Karpas-422 (cell line): ENCODE data around the gene NRP2. TPM values are rescaled to one million over a fixed set of nuclear protein-coding genes. Genes with fewer than 3 reads are reported as not detected.

Experiments
- DNase-seq: peaks from one replicate; pipeline ENCODE4 v3.0.0-alpha.2; 2015
- H2AFZ ChIP-seq: fragments of 200-600 bp; sonication (generic); 2 replicates; pipeline ENCODE4 v1.6.1; 2014; ENCODE audit warnings: antibody characterized with exemption, low read length, mixed read lengths
- H3K27ac ChIP-seq: fragments of 200-600 bp; sonication (generic); 2 replicates; pipeline ENCODE4 v1.5.1; 2014; ENCODE audit warnings: mild to moderate bottlenecking, low read length, moderate library complexity
- H3K27me3 ChIP-seq: fragments of 200-600 bp; sonication (generic); 2 replicates; pipeline ENCODE4 v1.6.1; 2014; ENCODE audit warnings: low read length, mixed read lengths
- H3K36me3 ChIP-seq: fragments of 200-600 bp; sonication (generic); 2 replicates; pipeline ENCODE4 v1.6.1; 2014; ENCODE audit warnings: low read length, mixed read lengths; ENCODE audit not compliant: insufficient read depth
- H3K4me1 ChIP-seq: fragments of 200-600 bp; sonication (generic); 2 replicates; pipeline ENCODE4 v1.6.1; 2014; ENCODE audit warnings: mild to moderate bottlenecking, low read length, mixed read lengths
- H3K4me2 ChIP-seq: fragments of 200-600 bp; sonication (generic); 2 replicates; pipeline ENCODE4 v1.6.1; 2014; ENCODE audit warnings: low read length, low read depth, mild to moderate bottlenecking; ENCODE audit not compliant: poor library complexity, severe bottlenecking
- H3K4me3 ChIP-seq: fragments of 200-600 bp; sonication (generic); 2 replicates; pipeline ENCODE4 v1.5.1; 2014; ENCODE audit warnings: mild to moderate bottlenecking, antibody characterized with exemption, low read length, mixed read lengths
- H3K79me2 ChIP-seq: fragments of 200-600 bp; sonication (generic); 2 replicates; pipeline ENCODE4 v1.6.1; 2014; ENCODE audit warnings: mild to moderate bottlenecking, low read length, mixed read lengths
- H3K9ac ChIP-seq: fragments of 200-600 bp; sonication (generic); 2 replicates; pipeline ENCODE4 v1.6.0; 2014; ENCODE audit warnings: low read length
- H3K9me2 ChIP-seq: fragments of 200-600 bp; sonication (generic), shearing (Covaris generic); replicated peaks from 2 replicates; pipeline ENCODE4 v1.6.0; 2014; ENCODE audit warnings: mild to moderate bottlenecking, low read length, moderate library complexity; ENCODE audit not compliant: insufficient read depth
- H3K9me3 ChIP-seq: fragments of 300-700, 200-600 bp; sonication (generic); 2 replicates; pipeline ENCODE4 v1.6.1; 2014; ENCODE audit warnings: low read length, mixed read lengths
- H4K20me1 ChIP-seq: fragments of 200-600 bp; sonication (generic); 2 replicates; pipeline ENCODE4 v1.6.1; 2014; ENCODE audit warnings: mild to moderate bottlenecking, antibody characterized with exemption, low read length, low read depth; ENCODE audit not compliant: insufficient read depth
- total RNA-seq: library from RNA; depleted of rRNA; stranded (reverse); fragments of >200 nt; shearing (Covaris generic); gene quantifications from 2 replicates; pipeline ENCODE4 v1.2.3, GENCODE V29; 2014; ENCODE audit warnings: low replicate concordance

The NRP2 gene
- total RNA-seq, 1 experiment from 2014 or later, result 4.4 TPM

- DNase-seq, result no peak
- Histone ChIP-seq H3K9ac (no peak overlapping the region), H3K79me2 (no peaks in the 10 kb centered on the region), H3K36me3 (no peaks in the 10 kb centered on the region), H3K27me3 (no peaks in the 10 kb centered on the region), H3K4me1 (peaks cover 4% of the 10 kb centered on the region; the same call in 1 of the 2 replicates), H4K20me1 (no peaks in the 10 kb centered on the region), H2AFZ (no peak overlapping the region), H3K27ac (no peak overlapping the region), H3K4me3 (no peak overlapping the region), H3K9me2 (no peaks in the 10 kb centered on the region), H3K9me3 (no peaks in the 10 kb centered on the region), H3K4me2 (no peak overlapping the region)
These were observed 49.3 kb downstream of the NRP2 start for GRCh38 chr2:205731583-205731981.

DNA sequence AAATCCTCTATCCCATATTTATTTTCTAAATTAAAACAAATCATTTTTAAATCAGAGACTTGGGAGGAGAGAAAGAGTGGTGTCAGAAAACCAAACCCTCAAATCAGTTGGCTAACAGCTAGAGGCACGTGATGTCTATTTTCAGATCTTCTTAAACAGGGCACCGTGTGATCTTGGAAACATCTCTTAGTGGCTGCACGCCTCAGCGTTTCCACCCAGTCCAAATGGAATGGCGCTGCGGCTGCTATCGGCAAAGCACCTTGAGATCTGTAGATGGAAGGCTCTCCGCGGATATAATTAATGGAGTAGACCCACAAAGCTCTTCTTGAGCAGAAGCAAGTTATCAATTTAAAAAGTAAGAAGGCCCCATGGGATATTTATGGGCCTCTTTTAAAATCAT is 50.0 kb downstream of the NRP2 start:
- H3K4me3 ChIP-seq, result no peak overlapping the region
- H3K36me3 ChIP-seq, result no peaks in the 10 kb centered on the region
- DNase-seq, result no peak
- H3K79me2 ChIP-seq, result no peaks in the 10 kb centered on the region
- H3K9me3 ChIP-seq, result no peaks in the 10 kb centered on the region
- H3K9ac ChIP-seq, result no peak overlapping the region
- no peak overlapping the region for H3K4me2 ChIP-seq
- peaks cover 4% of the 10 kb centered on the region; the same call in 1 of the 2 replicates for H3K4me1 ChIP-seq
- H3K9me2 ChIP-seq, result no peaks in the 10 kb centered on the region
- H4K20me1 ChIP-seq, result no peaks in the 10 kb centered on the region
- H3K27me3 ChIP-seq, result no peaks in the 10 kb centered on the region
- H3K27ac ChIP-seq, result no peak overlapping the region
- H2AFZ ChIP-seq, result no peak overlapping the region

- no peak overlapping the region for H2AFZ ChIP-seq
These were observed 50.8 kb downstream of the NRP2 start for GRCh38 chr2:205733082-205733481.

DNA sequence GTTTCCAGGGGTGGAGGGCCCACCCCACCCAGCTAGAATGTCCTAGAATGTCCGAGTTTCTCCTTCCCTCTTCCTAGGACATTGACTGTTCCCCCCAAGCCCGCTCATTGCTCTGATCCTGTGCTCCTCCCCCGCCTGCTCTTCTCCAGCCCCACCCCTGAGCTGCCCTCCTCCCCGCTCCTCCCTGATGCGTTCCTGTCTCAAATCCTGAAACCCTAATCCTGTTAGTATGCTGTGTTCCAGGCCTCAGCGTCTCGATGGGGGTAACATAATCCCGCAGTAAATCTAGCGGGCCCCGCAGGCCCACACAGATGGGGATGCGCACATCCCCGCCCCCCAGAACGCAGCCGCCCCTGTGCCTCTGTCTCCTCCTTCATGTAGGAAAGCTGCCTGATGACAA is 51.3 kb downstream of the NRP2 start:
- Histone ChIP-seq H3K27me3 (no peaks in the 10 kb centered on the region), H3K4me2 (no peak overlapping the region), H4K20me1 (no peaks in the 10 kb centered on the region), H3K9me3 (no peaks in the 10 kb centered on the region), H2AFZ (no peak overlapping the region), H3K9me2 (no peaks in the 10 kb centered on the region), H3K36me3 (no peaks in the 10 kb centered on the region), H3K79me2 (no peaks in the 10 kb centered on the region), H3K27ac (no peak overlapping the region), H3K9ac (no peak overlapping the region), H3K4me3 (no peak overlapping the region), H3K4me1 (peaks cover 4% of the 10 kb centered on the region; the same call in 1 of the 2 replicates)
- DNase-seq, result no peak

More at GRCh38 chr2:205733082-205733481, 50.8 kb downstream of the NRP2 start:
- Histone ChIP-seq H3K4me2 (no peak overlapping the region), H3K36me3 (no peaks in the 10 kb centered on the region), H3K9ac (no peak overlapping the region), H3K9me3 (no peaks in the 10 kb centered on the region), H4K20me1 (no peaks in the 10 kb centered on the region), H3K9me2 (no peaks in the 10 kb centered on the region), H3K4me1 (peaks cover 4% of the 10 kb centered on the region; the same call in 1 of the 2 replicates), H3K79me2 (no peaks in the 10 kb centered on the region), H3K4me3 (no peak overlapping the region), H3K27me3 (no peaks in the 10 kb centered on the region), H3K27ac (no peak overlapping the region)
- DNase-seq, result no peak

DNA sequence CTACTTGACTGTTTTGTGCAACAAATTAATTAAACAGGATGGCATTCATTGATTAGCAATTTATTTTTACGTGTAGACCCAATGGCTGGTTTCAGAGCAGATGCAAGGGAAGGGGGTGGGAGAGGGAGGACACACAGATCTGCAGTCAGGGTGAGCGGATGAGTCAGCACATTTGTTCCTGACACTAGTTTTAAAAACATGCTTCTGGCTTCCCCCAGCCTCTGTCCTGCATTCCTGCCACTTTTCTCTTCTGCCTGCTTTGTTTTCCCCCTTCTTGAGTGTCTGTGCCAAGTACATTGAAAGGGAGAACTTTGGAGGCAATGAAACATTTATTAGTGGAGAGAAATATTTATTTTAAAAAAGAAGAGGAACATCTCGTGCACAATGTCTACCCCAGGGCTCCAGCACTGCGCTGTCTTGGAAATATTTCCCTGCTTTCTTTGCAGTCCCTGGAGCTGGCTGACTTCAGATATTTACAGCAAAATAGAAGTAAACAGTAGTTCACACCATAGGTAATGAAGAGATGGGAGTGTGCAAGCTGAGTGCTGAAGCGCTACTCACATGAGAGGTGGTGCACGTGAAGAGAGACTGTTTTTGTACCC is 52.2 kb downstream of the NRP2 start:
- no peak overlapping the region for H2AFZ ChIP-seq
- no peak for DNase-seq
- H3K9ac ChIP-seq, result no peak overlapping the region
- peaks cover 4% of the 10 kb centered on the region; the same call in 1 of the 2 replicates for H3K4me1 ChIP-seq
- H3K9me3 ChIP-seq, result no peaks in the 10 kb centered on the region
- H3K79me2 ChIP-seq, result no peaks in the 10 kb centered on the region
- H3K36me3 ChIP-seq, result no peaks in the 10 kb centered on the region
- H3K4me2 ChIP-seq, result no peak overlapping the region
- H3K9me2 ChIP-seq, result no peaks in the 10 kb centered on the region
- no peaks in the 10 kb centered on the region for H4K20me1 ChIP-seq
- H3K27me3 ChIP-seq, result no peaks in the 10 kb centered on the region
- H3K27ac ChIP-seq, result no peak overlapping the region
- H3K4me3 ChIP-seq, result no peak overlapping the region

GRCh38 chr2:205738117-205738968 is 56.0 kb downstream of the NRP2 start:
- H3K27ac ChIP-seq, result no peak overlapping the region
- no peak overlapping the region for H3K4me2 ChIP-seq
- H3K4me1 ChIP-seq, result no peaks in the 10 kb centered on the region
- no peaks in the 10 kb centered on the region for H3K36me3 ChIP-seq
- no peaks in the 10 kb centered on the region for H3K79me2 ChIP-seq
- no peak for DNase-seq
- H2AFZ ChIP-seq, result no peak overlapping the region
- H3K9me2 ChIP-seq, result no peaks in the 10 kb centered on the region
- H3K9me3 ChIP-seq, result no peaks in the 10 kb centered on the region
- H3K4me3 ChIP-seq, result no peak overlapping the region
- H4K20me1 ChIP-seq, result no peaks in the 10 kb centered on the region
- H3K27me3 ChIP-seq, result no peaks in the 10 kb centered on the region
- no peak overlapping the region for H3K9ac ChIP-seq

GRCh38 chr2:205739620-205740019 is 57.3 kb downstream of the NRP2 start:
- Histone ChIP-seq H3K9ac (no peak overlapping the region), H3K9me2 (no peaks in the 10 kb centered on the region), H3K4me1 (no peaks in the 10 kb centered on the region), H3K79me2 (no peaks in the 10 kb centered on the region), H4K20me1 (no peaks in the 10 kb centered on the region), H3K27ac (no peak overlapping the region), H3K9me3 (no peaks in the 10 kb centered on the region), H3K4me3 (no peak overlapping the region), H3K27me3 (no peaks in the 10 kb centered on the region), H3K4me2 (no peak overlapping the region), H3K36me3 (no peaks in the 10 kb centered on the region), H2AFZ (no peak overlapping the region)
- DNase-seq, result no peak

- Histone ChIP-seq H2AFZ (no peak overlapping the region), H3K9me3 (no peaks in the 10 kb centered on the region), H3K27ac (no peak overlapping the region), H3K27me3 (no peaks in the 10 kb centered on the region), H3K9me2 (no peaks in the 10 kb centered on the region), H3K4me1 (no peaks in the 10 kb centered on the region), H3K4me2 (no peak overlapping the region), H3K79me2 (no peaks in the 10 kb centered on the region), H3K36me3 (no peaks in the 10 kb centered on the region), H3K9ac (no peak overlapping the region), H4K20me1 (no peaks in the 10 kb centered on the region), H3K4me3 (no peak overlapping the region)
- DNase-seq, result no peak
These were observed 58.1 kb downstream of the NRP2 start for GRCh38 chr2:205740381-205740780.
